GM18498 (cell line): Measurements from ENCODE around the gene ADD3.
"Not testable (repeated sequence)": the region's sequence is repeated elsewhere in the genome, so short reads cannot be mapped to it uniquely, and the experiment has no call there.

Experiments
- ATAC-seq: cut with Tn5 transposase; IDR thresholded peaks from one replicate; pipeline ENCODE4 v1.9.1; 2021; ENCODE audit warnings: mild to moderate bottlenecking, moderate library complexity; ENCODE audit not compliant: unreplicated experiment

Gene ADD3

GRCh38 chr10:110103921-110104461 lies 96.2 kb downstream of the ADD3 start:
- ATAC-seq, result no peak

- ATAC-seq, result no peak
Observed at GRCh38 chr10:110105873-110106272, 98.1 kb downstream of the ADD3 start.

GRCh38 chr10:110107430-110107829 lies 99.6 kb downstream of the ADD3 start:
- no peak for ATAC-seq

GRCh38 chr10:110107887-110108286 lies 100.1 kb downstream of the ADD3 start:
- no peak for ATAC-seq

- no peak for ATAC-seq
Observed at GRCh38 chr10:110109511-110109910, 101.7 kb downstream of the ADD3 start.

GRCh38 chr10:110110338-110110737 lies 102.6 kb downstream of the ADD3 start:
- ATAC-seq, result peak; percentile 70

GRCh38 chr10:110113670-110114337 lies 106.0 kb downstream of the ADD3 start:
- ATAC-seq, result no peak

GRCh38 chr10:110114668-110115067 lies 106.9 kb downstream of the ADD3 start:
- not testable (repeated sequence) for ATAC-seq

- no peak for ATAC-seq
Observed at GRCh38 chr10:110115784-110116520, 108.2 kb downstream of the ADD3 start.

- no peak for ATAC-seq
Observed at GRCh38 chr10:110118891-110119621, 111.3 kb downstream of the ADD3 start.

- ATAC-seq, result no peak
Observed at GRCh38 chr10:110123594-110123993, 115.8 kb downstream of the ADD3 start.

GRCh38 chr10:110129490-110129889 lies 121.7 kb downstream of the ADD3 start:
- no peak for ATAC-seq

GRCh38 chr10:110134917-110135316 lies 127.1 kb downstream of the ADD3 start:
- no peak for ATAC-seq

GRCh38 chr10:110135836-110136235 lies 128.1 kb downstream of the ADD3 start:
- ATAC-seq, result not testable (repeated sequence)

- peak; percentile 74 for ATAC-seq
Observed at GRCh38 chr10:110137142-110137545, 129.4 kb downstream of the ADD3 start.

GRCh38 chr10:110138197-110138812 lies 130.5 kb downstream of the ADD3 start:
- no peak for ATAC-seq

- ATAC-seq, result no peak
Observed at GRCh38 chr10:110141185-110141584, 133.4 kb downstream of the ADD3 start.

- ATAC-seq, result no peak
Observed at GRCh38 chr10:110141871-110142635, 134.3 kb downstream of the ADD3 start.

- ATAC-seq, result no peak
Observed at GRCh38 chr10:110142965-110143364, 135.2 kb downstream of the ADD3 start.

GRCh38 chr10:110144507-110144906 lies 136.7 kb downstream of the ADD3 start:
- no peak for ATAC-seq
